PFSK-1 (cell line): Measurements from ENCODE around the gene CENPT.

Source experiments
- POLR2AphosphoS5 ChIP-seq: IDR thresholded peaks from 2 replicates; pipeline ENCODE4 v1.6.1; 2012; ENCODE audit warnings: low read depth, mild to moderate bottlenecking, control low read depth, low read length, moderate library complexity
- TAF1 ChIP-seq: IDR thresholded peaks from 2 replicates; pipeline ENCODE4 v1.6.1; 2012; ENCODE audit warnings: low read length, control low read depth, borderline replicate concordance; ENCODE audit not compliant: insufficient read depth
- TF ChIP-seq, protein P1 (sequence below), 2 experiments: IDR thresholded peaks; 2 replicates each; pipeline versions ENCODE4 v1.6.1 to v1.8.0; 2011 to 2012; ENCODE audit warnings: low read depth in 2 of 2, low read length in 2 of 2, control low read depth in 1 of 2, inconsistent platforms in 1 of 2, mild to moderate bottlenecking in 1 of 2, moderate library complexity in 1 of 2; ENCODE audit not compliant: insufficient read depth in 1 of 2

DNA sequence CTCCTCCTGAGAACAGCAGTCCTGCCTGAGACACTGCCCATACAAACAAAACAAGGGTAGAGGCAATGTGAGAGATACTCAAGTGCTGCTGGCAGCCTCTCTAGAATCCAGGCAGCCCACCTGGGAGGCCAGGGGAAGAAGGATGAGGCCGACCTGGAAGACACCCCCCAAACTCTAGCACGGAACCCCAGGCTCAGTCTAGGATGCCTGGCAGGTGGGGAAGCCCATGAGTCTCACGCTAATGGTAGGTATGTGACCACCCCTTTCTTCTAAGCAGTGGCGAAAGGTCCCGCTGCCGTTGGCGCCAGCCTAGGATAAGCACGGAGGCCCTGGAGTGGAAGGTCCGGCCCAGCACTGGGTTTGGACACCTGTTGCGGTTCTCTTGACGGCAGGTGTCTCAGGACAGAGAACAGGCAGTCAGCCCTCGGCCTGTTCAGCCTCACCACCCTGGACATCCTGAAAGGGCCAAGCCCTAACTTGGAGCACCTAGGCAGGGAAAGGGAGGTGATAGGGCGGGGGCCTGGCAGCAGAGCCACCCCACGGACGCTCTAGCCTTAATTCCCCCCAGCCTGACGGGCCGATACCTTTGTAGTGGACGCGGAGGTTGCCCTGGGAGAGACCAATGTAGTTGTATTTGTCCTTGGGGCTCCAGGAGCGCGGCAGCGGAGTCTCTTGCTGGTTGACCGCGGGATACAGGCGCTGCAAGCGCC is 41.6 kb downstream of the CENPT start:
- TF ChIP-seq POLR2AphosphoS5 (no peak), TAF1 (no peak)
- TF ChIP-seq, protein P1, sequence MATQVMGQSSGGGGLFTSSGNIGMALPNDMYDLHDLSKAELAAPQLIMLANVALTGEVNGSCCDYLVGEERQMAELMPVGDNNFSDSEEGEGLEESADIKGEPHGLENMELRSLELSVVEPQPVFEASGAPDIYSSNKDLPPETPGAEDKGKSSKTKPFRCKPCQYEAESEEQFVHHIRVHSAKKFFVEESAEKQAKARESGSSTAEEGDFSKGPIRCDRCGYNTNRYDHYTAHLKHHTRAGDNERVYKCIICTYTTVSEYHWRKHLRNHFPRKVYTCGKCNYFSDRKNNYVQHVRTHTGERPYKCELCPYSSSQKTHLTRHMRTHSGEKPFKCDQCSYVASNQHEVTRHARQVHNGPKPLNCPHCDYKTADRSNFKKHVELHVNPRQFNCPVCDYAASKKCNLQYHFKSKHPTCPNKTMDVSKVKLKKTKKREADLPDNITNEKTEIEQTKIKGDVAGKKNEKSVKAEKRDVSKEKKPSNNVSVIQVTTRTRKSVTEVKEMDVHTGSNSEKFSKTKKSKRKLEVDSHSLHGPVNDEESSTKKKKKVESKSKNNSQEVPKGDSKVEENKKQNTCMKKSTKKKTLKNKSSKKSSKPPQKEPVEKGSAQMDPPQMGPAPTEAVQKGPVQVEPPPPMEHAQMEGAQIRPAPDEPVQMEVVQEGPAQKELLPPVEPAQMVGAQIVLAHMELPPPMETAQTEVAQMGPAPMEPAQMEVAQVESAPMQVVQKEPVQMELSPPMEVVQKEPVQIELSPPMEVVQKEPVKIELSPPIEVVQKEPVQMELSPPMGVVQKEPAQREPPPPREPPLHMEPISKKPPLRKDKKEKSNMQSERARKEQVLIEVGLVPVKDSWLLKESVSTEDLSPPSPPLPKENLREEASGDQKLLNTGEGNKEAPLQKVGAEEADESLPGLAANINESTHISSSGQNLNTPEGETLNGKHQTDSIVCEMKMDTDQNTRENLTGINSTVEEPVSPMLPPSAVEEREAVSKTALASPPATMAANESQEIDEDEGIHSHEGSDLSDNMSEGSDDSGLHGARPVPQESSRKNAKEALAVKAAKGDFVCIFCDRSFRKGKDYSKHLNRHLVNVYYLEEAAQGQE (IDR thresholded peaks at IDR 0.05; ENCODE audit: insufficient read depth in 1 of 2, low read depth in 2 of 2, low read length in 2 of 2), result no peak
